Central memory CD8-positive, alpha-beta T cell (primary cell): ENCODE measurements around the gene GABBR2.

Experiments used
- ATAC-seq: fragments of 150-1000 bp; cut with Tn5 transposase; replicated peaks from 2 replicates; pipeline ENCODE4 v1.10.0; 2022; ENCODE audit warnings: mild to moderate bottlenecking, moderate FRiP score, moderate number of reproducible peaks; ENCODE audit not compliant: poor library complexity, severe bottlenecking; ENCODE audit errors: extremely low read depth
- DNase-seq, 2 donors: peaks; one replicate each; pipeline ENCODE4 v3.0.0; 2021; ENCODE audit warnings: low spot score in 2 of 2
- H3K27ac Mint-ChIP-seq: one replicate; pipeline ENCODE4 v1.8.0; 2022; ENCODE audit warnings: low read depth, mild to moderate bottlenecking, moderate library complexity, mixed read lengths
- H3K27me3 Mint-ChIP-seq: one replicate; pipeline ENCODE4 v1.8.0; 2022; ENCODE audit warnings: mixed read lengths
- H3K36me3 Mint-ChIP-seq: one replicate; pipeline ENCODE4 v1.8.0; 2022; ENCODE audit warnings: mild to moderate bottlenecking, moderate library complexity, mixed read lengths; ENCODE audit not compliant: insufficient read depth
- H3K4me1 Mint-ChIP-seq: one replicate; pipeline ENCODE4 v1.8.0; 2022; ENCODE audit warnings: mixed read lengths
- H3K4me3 Mint-ChIP-seq: one replicate; pipeline ENCODE4 v1.8.0; 2022; ENCODE audit warnings: mild to moderate bottlenecking, moderate library complexity, mixed read lengths
- H3K9me3 Mint-ChIP-seq: one replicate; pipeline ENCODE4 v1.8.0; 2022; ENCODE audit warnings: mixed read lengths

Gene GABBR2

GRCh38 chr9:98304381-98304780 lies 404.4 kb downstream of the GABBR2 start:
- DNase-seq, result no peak
- no peak overlapping the region for H3K27ac Mint-ChIP-seq
- H3K36me3 Mint-ChIP-seq, result no peaks in the 10 kb centered on the region
- no peak for ATAC-seq
- H3K4me1 Mint-ChIP-seq, result no peaks in the 10 kb centered on the region
- no peaks in the 10 kb centered on the region for H3K27me3 Mint-ChIP-seq
- H3K9me3 Mint-ChIP-seq, result no peaks in the 10 kb centered on the region
- H3K4me3 Mint-ChIP-seq, result no peak overlapping the region

GRCh38 chr9:98303633-98304125 lies 405.1 kb downstream of the GABBR2 start:
- Mint-ChIP-seq H3K4me1 (no peaks in the 10 kb centered on the region), H3K4me3 (no peak overlapping the region), H3K27ac (no peak overlapping the region), H3K9me3 (no peaks in the 10 kb centered on the region), H3K36me3 (no peaks in the 10 kb centered on the region), H3K27me3 (peaks cover under 1% of the 10 kb centered on the region)
- no peak for ATAC-seq
- DNase-seq, result no peak

- no peaks in the 10 kb centered on the region for H3K9me3 Mint-ChIP-seq
- H3K36me3 Mint-ChIP-seq, result no peaks in the 10 kb centered on the region
- no peak overlapping the region for H3K27ac Mint-ChIP-seq
- no peak for DNase-seq
- no peaks in the 10 kb centered on the region for H3K4me1 Mint-ChIP-seq
- ATAC-seq, result no peak
- H3K4me3 Mint-ChIP-seq, result no peak overlapping the region
- peaks cover 6% of the 10 kb centered on the region for H3K27me3 Mint-ChIP-seq
Observed at GRCh38 chr9:98302938-98303632, 405.6 kb downstream of the GABBR2 start.

- no peak for ATAC-seq
- DNase-seq, result no peak
- Mint-ChIP-seq H3K4me3 (no peak overlapping the region), H3K36me3 (no peaks in the 10 kb centered on the region), H3K9me3 (no peaks in the 10 kb centered on the region), H3K27me3 (peaks cover 10% of the 10 kb centered on the region), H3K4me1 (no peaks in the 10 kb centered on the region), H3K27ac (no peak overlapping the region)
Observed at GRCh38 chr9:98302150-98302549, 406.6 kb downstream of the GABBR2 start.

GRCh38 chr9:98300611-98301010 lies 408.1 kb downstream of the GABBR2 start:
- no peak overlapping the region for H3K27ac Mint-ChIP-seq
- DNase-seq (no peak), ATAC-seq (no peak)
- H3K9me3 Mint-ChIP-seq, result no peaks in the 10 kb centered on the region
- H3K36me3 Mint-ChIP-seq, result no peaks in the 10 kb centered on the region
- no peaks in the 10 kb centered on the region for H3K4me1 Mint-ChIP-seq
- H3K4me3 Mint-ChIP-seq, result no peak overlapping the region
- peaks cover 15% of the 10 kb centered on the region for H3K27me3 Mint-ChIP-seq

GRCh38 chr9:98298476-98298875 lies 410.3 kb downstream of the GABBR2 start:
- Mint-ChIP-seq H3K4me1 (no peaks in the 10 kb centered on the region), H3K27ac (no peak overlapping the region), H3K4me3 (no peak overlapping the region), H3K9me3 (no peaks in the 10 kb centered on the region), H3K27me3 (peaks cover 34% of the 10 kb centered on the region), H3K36me3 (peaks cover 2% of the 10 kb centered on the region)
- ATAC-seq (no peak), DNase-seq (no peak)

- no peak for DNase-seq
- Mint-ChIP-seq H3K36me3 (peaks cover 2% of the 10 kb centered on the region), H3K27me3 (peaks cover 35% of the 10 kb centered on the region), H3K9me3 (no peaks in the 10 kb centered on the region), H3K4me1 (no peaks in the 10 kb centered on the region), H3K4me3 (no peak overlapping the region), H3K27ac (no peak overlapping the region)
- ATAC-seq, result no peak
Observed at GRCh38 chr9:98295824-98296223, 412.9 kb downstream of the GABBR2 start.

- DNase-seq (no peak), ATAC-seq (no peak)
- Mint-ChIP-seq H3K36me3 (peaks cover 2% of the 10 kb centered on the region), H3K9me3 (no peaks in the 10 kb centered on the region), H3K27me3 (peaks cover 32% of the 10 kb centered on the region), H3K4me3 (no peak overlapping the region), H3K4me1 (no peaks in the 10 kb centered on the region), H3K27ac (no peak overlapping the region)
Observed at GRCh38 chr9:98291820-98292219, 416.9 kb downstream of the GABBR2 start.

- no peak overlapping the region for H3K4me3 Mint-ChIP-seq
- H3K36me3 Mint-ChIP-seq, result peaks cover 2% of the 10 kb centered on the region
- DNase-seq, result no peak
- H3K9me3 Mint-ChIP-seq, result no peaks in the 10 kb centered on the region
- no peak for ATAC-seq
- H3K4me1 Mint-ChIP-seq, result no peaks in the 10 kb centered on the region
- H3K27ac Mint-ChIP-seq, result no peak overlapping the region
- H3K27me3 Mint-ChIP-seq, result peaks cover 28% of the 10 kb centered on the region
Observed at GRCh38 chr9:98290411-98290810, 418.3 kb downstream of the GABBR2 start.

- no peak for ATAC-seq
- Mint-ChIP-seq H3K9me3 (no peaks in the 10 kb centered on the region), H3K36me3 (peaks cover 2% of the 10 kb centered on the region), H3K27ac (no peak overlapping the region), H3K4me1 (no peaks in the 10 kb centered on the region), H3K27me3 (peaks cover 25% of the 10 kb centered on the region), H3K4me3 (no peak overlapping the region)
- no peak for DNase-seq
Observed at GRCh38 chr9:98289614-98290201, 419.0 kb downstream of the GABBR2 start.

- Mint-ChIP-seq H3K4me3 (no peak overlapping the region), H3K36me3 (no peaks in the 10 kb centered on the region), H3K4me1 (no peaks in the 10 kb centered on the region), H3K27me3 (peaks cover 22% of the 10 kb centered on the region), H3K27ac (no peak overlapping the region), H3K9me3 (no peaks in the 10 kb centered on the region)
- DNase-seq (no peak), ATAC-seq (no peak)
Observed at GRCh38 chr9:98288881-98289280, 419.9 kb downstream of the GABBR2 start.

- Mint-ChIP-seq H3K27me3 (peaks cover 16% of the 10 kb centered on the region), H3K4me3 (no peak overlapping the region), H3K27ac (no peak overlapping the region), H3K4me1 (no peaks in the 10 kb centered on the region), H3K36me3 (no peaks in the 10 kb centered on the region), H3K9me3 (no peaks in the 10 kb centered on the region)
- ATAC-seq (no peak), DNase-seq (no peak)
Observed at GRCh38 chr9:98287384-98287783, 421.4 kb downstream of the GABBR2 start.

GRCh38 chr9:98285446-98285845 lies 423.3 kb downstream of the GABBR2 start:
- no peaks in the 10 kb centered on the region for H3K9me3 Mint-ChIP-seq
- no peaks in the 10 kb centered on the region for H3K36me3 Mint-ChIP-seq
- no peak overlapping the region for H3K4me3 Mint-ChIP-seq
- H3K4me1 Mint-ChIP-seq, result no peaks in the 10 kb centered on the region
- DNase-seq, result no peak
- peaks cover 33% of the 10 kb centered on the region for H3K27me3 Mint-ChIP-seq
- H3K27ac Mint-ChIP-seq, result no peak overlapping the region
- no peak for ATAC-seq
